ENCODE results near the gene LRRC4B. TPM values are rescaled to one million over a fixed set of nuclear protein-coding genes. Genes with fewer than 3 reads are reported as not detected.

The LRRC4B gene
- total RNA-seq, 1 experiment from 2014 or later, result 3.8 TPM

DNA sequence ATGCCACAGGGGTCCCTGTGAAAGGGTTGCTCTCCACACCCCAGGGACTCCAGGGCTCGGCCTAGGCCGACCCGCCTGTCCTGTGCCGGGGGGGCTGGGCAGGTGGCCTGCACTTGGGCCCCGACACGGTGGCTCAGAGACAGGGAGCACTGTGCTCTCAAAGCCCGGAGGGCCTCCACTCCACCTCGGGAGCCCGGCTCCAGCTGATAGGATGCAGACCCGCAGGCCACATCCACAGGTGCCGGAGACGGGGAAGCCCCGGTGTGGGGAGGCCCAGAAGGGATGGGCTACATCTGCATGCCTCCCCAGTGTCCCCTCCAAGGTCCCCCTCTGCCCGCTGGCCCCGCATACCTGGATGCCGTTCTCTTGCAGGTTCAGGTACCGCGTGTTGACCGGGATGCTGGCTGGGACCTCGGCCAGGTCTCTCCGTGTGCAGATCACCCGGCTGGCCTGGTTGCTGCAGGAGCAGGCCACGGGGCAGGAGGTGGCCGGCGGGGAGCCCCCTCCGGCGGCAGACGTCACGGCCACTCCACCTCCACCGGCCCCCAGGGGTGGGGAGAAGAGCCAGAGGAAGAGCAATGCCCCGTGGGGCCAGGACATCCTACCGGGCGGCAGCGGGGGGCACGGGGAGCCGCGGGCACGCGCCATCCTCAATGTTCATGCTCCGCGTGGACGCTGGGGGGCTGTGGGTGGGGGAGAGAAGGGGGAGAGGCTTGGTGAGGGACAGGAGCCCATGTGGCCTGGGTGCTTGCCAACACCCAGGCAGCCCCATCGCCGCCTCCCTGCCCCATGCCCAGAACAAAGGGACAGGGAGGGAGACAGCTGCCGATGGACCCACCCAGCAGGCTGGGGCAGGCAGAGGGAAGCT lies 19.8 kb downstream of the LRRC4B start:
- H3K79me2 ChIP-seq (ENCODE audit: insufficient read depth, low read length), result no peaks in the 10 kb centered on the region

More for the DNA sequence above, 19.8 kb downstream of the LRRC4B start:
- no peak overlapping the region for H4K8ac ChIP-seq (replicated peaks; ENCODE audit: insufficient read length, low read depth, low read length)
- no peaks in the 10 kb centered on the region for H3K4me1 ChIP-seq (ENCODE audit: insufficient read depth, low read length)
- no peaks in the 10 kb centered on the region for H3K79me1 ChIP-seq (ENCODE audit: insufficient read depth, low read depth, low read length, poor library complexity, severe bottlenecking)
- WGBS (ENCODE audit: extremely low coverage, insufficient read length, low lambda C conversion rate), result no CpG with 5 or more reads among the region's 45 CpGs
- H3K4me1 Mint-ChIP-seq, result peaks cover 4 to 32% of the 10 kb centered on the region in 2 experiments
- no peak overlapping the region for H2BK20ac ChIP-seq (ENCODE audit: low read depth, low read length, poor library complexity, severe bottlenecking)
- no peak overlapping the region for H3K56ac ChIP-seq (ENCODE audit: insufficient read length, low read depth, low read length)
- no peak overlapping the region for H3K14ac ChIP-seq (ENCODE audit: insufficient read depth, low read length)
- no peak overlapping the region for H3K4ac ChIP-seq (ENCODE audit: low read depth, low read length)
- no peak overlapping the region for H2AFZ ChIP-seq (ENCODE audit: low read length)
- H4K5ac ChIP-seq (ENCODE audit: insufficient read length, low read depth, low read length), result no peak overlapping the region
- H3K27ac Mint-ChIP-seq, result peak overlapping the region in 1 of 3 experiments; percentile 68; a peak in 1 of 7 replicates
- H3K27ac ChIP-seq (ENCODE audit: insufficient read length, low read depth, low read length), result no peak overlapping the region
- H2AK5ac ChIP-seq (ENCODE audit: insufficient read length, low read length), result no peak overlapping the region
- no peak overlapping the region for H3K4me3 Mint-ChIP-seq
- H2BK12ac ChIP-seq (ENCODE audit: insufficient read length, low read depth, low read length), result no peak overlapping the region
- no peak overlapping the region for H2BK5ac ChIP-seq (ENCODE audit: insufficient read length, low read length)
- TF ChIP-seq, protein P1, sequence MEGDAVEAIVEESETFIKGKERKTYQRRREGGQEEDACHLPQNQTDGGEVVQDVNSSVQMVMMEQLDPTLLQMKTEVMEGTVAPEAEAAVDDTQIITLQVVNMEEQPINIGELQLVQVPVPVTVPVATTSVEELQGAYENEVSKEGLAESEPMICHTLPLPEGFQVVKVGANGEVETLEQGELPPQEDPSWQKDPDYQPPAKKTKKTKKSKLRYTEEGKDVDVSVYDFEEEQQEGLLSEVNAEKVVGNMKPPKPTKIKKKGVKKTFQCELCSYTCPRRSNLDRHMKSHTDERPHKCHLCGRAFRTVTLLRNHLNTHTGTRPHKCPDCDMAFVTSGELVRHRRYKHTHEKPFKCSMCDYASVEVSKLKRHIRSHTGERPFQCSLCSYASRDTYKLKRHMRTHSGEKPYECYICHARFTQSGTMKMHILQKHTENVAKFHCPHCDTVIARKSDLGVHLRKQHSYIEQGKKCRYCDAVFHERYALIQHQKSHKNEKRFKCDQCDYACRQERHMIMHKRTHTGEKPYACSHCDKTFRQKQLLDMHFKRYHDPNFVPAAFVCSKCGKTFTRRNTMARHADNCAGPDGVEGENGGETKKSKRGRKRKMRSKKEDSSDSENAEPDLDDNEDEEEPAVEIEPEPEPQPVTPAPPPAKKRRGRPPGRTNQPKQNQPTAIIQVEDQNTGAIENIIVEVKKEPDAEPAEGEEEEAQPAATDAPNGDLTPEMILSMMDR (conservative IDR thresholded peaks at IDR 0.05), result no peak
- H3K23me2 ChIP-seq (ENCODE audit: insufficient read length, low read depth, low read length, poor library complexity, severe bottlenecking), result no peaks in the 10 kb centered on the region
- H3K9ac ChIP-seq (ENCODE audit: extremely low read depth, insufficient read length, low read length), result no peak overlapping the region
- peaks cover 51% of the 10 kb centered on the region for H3K27me3 Mint-ChIP-seq (ENCODE audit: low read depth)
- H3K18ac ChIP-seq (ENCODE audit: insufficient read length, low read depth, low read length), result no peak overlapping the region
- no peak overlapping the region for H3K4me2 ChIP-seq (ENCODE audit: insufficient read depth, insufficient read length, low read length)
- H3K23ac ChIP-seq (ENCODE audit: insufficient read length, low read depth, low read length), result no peak overlapping the region
- H3K27me3 ChIP-seq (ENCODE audit: insufficient read depth, low read length), result no peaks in the 10 kb centered on the region; the same call in 1 of the 2 replicates
- H4K91ac ChIP-seq (ENCODE audit: insufficient read length, low read depth, low read length), result no peak overlapping the region
- H2BK15ac ChIP-seq (ENCODE audit: low read depth, low read length), result no peak overlapping the region
- H4K20me1 ChIP-seq (ENCODE audit: control insufficient read depth, insufficient read depth, insufficient read length), result no peaks in the 10 kb centered on the region
- no peaks in the 10 kb centered on the region; a peak in 1 of 5 replicates for H3K9me3 Mint-ChIP-seq
- no peak overlapping the region for H2BK120ac ChIP-seq (ENCODE audit: low read depth, low read length, poor library complexity, severe bottlenecking)
- no peaks in the 10 kb centered on the region for H3K9me3 ChIP-seq (ENCODE audit: control insufficient read depth, low read depth, low read length)
- DNase-seq, result no peak
- H3K36me3 Mint-ChIP-seq (ENCODE audit: insufficient read depth in 1 of 3, low read depth in 3 of 3), result peaks cover 0 to 5% (median 0%) of the 10 kb centered on the region in 3 experiments; a peak in 1 of 7 replicates
- no peak overlapping the region for H3T11ph ChIP-seq (ENCODE audit: low read length)
